Karpas-422 (cell line): Measurements from ENCODE around the gene CAMK2G. TPM values are rescaled to one million over a fixed set of nuclear protein-coding genes. Genes with fewer than 3 reads are reported as not detected.
"Not testable (repeated sequence)": the region's sequence is repeated elsewhere in the genome, so short reads cannot be mapped to it uniquely, and the experiment has no call there.

ENCODE experiments used
- DNase-seq: peaks from one replicate; pipeline ENCODE4 v3.0.0-alpha.2; 2015
- H2AFZ ChIP-seq: fragments of 200-600 bp; sonication (generic); 2 replicates; pipeline ENCODE4 v1.6.1; 2014; ENCODE audit warnings: antibody characterized with exemption, low read length, mixed read lengths
- H3K27ac ChIP-seq: fragments of 200-600 bp; sonication (generic); 2 replicates; pipeline ENCODE4 v1.5.1; 2014; ENCODE audit warnings: mild to moderate bottlenecking, low read length, moderate library complexity
- H3K27me3 ChIP-seq: fragments of 200-600 bp; sonication (generic); 2 replicates; pipeline ENCODE4 v1.6.1; 2014; ENCODE audit warnings: low read length, mixed read lengths
- H3K36me3 ChIP-seq: fragments of 200-600 bp; sonication (generic); 2 replicates; pipeline ENCODE4 v1.6.1; 2014; ENCODE audit warnings: low read length, mixed read lengths; ENCODE audit not compliant: insufficient read depth
- H3K4me1 ChIP-seq: fragments of 200-600 bp; sonication (generic); 2 replicates; pipeline ENCODE4 v1.6.1; 2014; ENCODE audit warnings: mild to moderate bottlenecking, low read length, mixed read lengths
- H3K4me2 ChIP-seq: fragments of 200-600 bp; sonication (generic); 2 replicates; pipeline ENCODE4 v1.6.1; 2014; ENCODE audit warnings: low read length, low read depth, mild to moderate bottlenecking; ENCODE audit not compliant: poor library complexity, severe bottlenecking
- H3K4me3 ChIP-seq: fragments of 200-600 bp; sonication (generic); 2 replicates; pipeline ENCODE4 v1.5.1; 2014; ENCODE audit warnings: mild to moderate bottlenecking, antibody characterized with exemption, low read length, mixed read lengths
- H3K79me2 ChIP-seq: fragments of 200-600 bp; sonication (generic); 2 replicates; pipeline ENCODE4 v1.6.1; 2014; ENCODE audit warnings: mild to moderate bottlenecking, low read length, mixed read lengths
- H3K9ac ChIP-seq: fragments of 200-600 bp; sonication (generic); 2 replicates; pipeline ENCODE4 v1.6.0; 2014; ENCODE audit warnings: low read length
- H3K9me2 ChIP-seq: fragments of 200-600 bp; sonication (generic), shearing (Covaris generic); replicated peaks from 2 replicates; pipeline ENCODE4 v1.6.0; 2014; ENCODE audit warnings: mild to moderate bottlenecking, low read length, moderate library complexity; ENCODE audit not compliant: insufficient read depth
- H3K9me3 ChIP-seq: fragments of 300-700, 200-600 bp; sonication (generic); 2 replicates; pipeline ENCODE4 v1.6.1; 2014; ENCODE audit warnings: low read length, mixed read lengths
- H4K20me1 ChIP-seq: fragments of 200-600 bp; sonication (generic); 2 replicates; pipeline ENCODE4 v1.6.1; 2014; ENCODE audit warnings: mild to moderate bottlenecking, antibody characterized with exemption, low read length, low read depth; ENCODE audit not compliant: insufficient read depth
- total RNA-seq: library from RNA; depleted of rRNA; stranded (reverse); fragments of >200 nt; shearing (Covaris generic); gene quantifications from 2 replicates; pipeline ENCODE4 v1.2.3, GENCODE V29; 2014; ENCODE audit warnings: low replicate concordance

CAMK2G gene
- total RNA-seq, 1 experiment from 2014 or later = 28.2 TPM

DNA sequence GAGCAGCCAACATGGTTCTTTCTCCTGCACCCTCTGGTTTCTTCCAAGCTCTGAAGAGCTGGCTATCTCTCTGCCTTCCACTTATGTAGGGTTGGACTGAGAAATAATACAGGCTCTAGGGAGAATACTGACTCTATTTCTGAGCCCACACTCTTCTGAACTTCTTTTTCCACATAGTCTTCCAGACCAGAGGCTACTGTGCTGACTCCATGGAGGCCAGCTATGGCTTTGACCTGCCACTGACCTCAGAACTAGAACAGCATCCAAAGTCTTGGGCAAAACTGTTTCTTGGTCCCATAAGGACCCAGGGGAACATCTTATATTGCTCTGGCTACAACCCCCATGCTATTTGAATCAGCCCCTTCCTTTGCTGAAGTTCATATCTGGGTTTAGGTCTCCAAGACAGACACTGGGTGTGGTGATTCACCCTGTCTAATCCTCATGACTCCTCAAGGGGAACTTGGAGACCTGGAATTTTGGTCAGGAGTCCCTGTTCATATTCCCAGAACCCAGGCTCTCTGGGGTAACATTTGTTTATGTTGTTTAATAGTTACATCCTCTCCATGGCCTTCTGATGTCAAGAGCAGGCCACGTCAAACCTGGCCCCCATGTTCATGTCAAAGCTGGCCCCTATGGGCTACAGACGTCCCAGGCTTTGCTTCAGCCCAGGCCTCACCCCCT is 24.5 kb upstream of the CAMK2G start:
- no peak for DNase-seq
- peaks cover 21% of the 10 kb centered on the region for H3K4me1 ChIP-seq
- H3K36me3 ChIP-seq = no peaks in the 10 kb centered on the region
- H3K79me2 ChIP-seq = no peaks in the 10 kb centered on the region
- no peaks in the 10 kb centered on the region for H4K20me1 ChIP-seq
- no peak overlapping the region for H3K9ac ChIP-seq
- no peaks in the 10 kb centered on the region for H3K9me3 ChIP-seq
- H3K4me3 ChIP-seq = no peak overlapping the region
- H2AFZ ChIP-seq = no peak overlapping the region
- H3K27ac ChIP-seq = no peak overlapping the region
- no peaks in the 10 kb centered on the region for H3K27me3 ChIP-seq
- H3K9me2 ChIP-seq = no peaks in the 10 kb centered on the region
- H3K4me2 ChIP-seq = no peak overlapping the region

DNA sequence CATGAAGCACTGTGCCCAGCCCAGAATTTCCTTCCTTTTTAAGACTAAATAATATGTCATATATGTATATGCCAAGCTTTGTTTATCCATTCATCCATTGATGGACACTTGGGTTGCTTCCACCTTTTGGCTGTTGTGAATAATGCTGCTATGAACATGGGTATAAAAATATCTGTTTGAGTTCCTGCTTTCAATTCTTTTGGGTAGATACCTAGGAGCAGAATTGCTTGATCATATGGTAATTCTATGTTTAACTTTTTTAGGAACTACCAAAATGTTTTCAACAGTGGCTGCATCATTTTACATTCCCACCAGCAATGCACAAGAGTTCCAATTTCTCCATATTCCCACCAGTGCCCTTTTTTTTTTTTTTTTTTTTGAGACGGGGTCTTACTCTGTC is 23.3 kb upstream of the CAMK2G start:
- DNase-seq = no peak
- Histone ChIP-seq H2AFZ (no peak overlapping the region), H3K9ac (no peak overlapping the region), H3K9me3 (no peaks in the 10 kb centered on the region), H3K27me3 (no peaks in the 10 kb centered on the region), H3K9me2 (no peaks in the 10 kb centered on the region), H3K79me2 (no peaks in the 10 kb centered on the region), H3K4me1 (peaks cover 20% of the 10 kb centered on the region), H3K4me3 (no peak overlapping the region), H4K20me1 (no peaks in the 10 kb centered on the region), H3K36me3 (no peaks in the 10 kb centered on the region), H3K27ac (no peak overlapping the region), H3K4me2 (no peak overlapping the region)

DNA sequence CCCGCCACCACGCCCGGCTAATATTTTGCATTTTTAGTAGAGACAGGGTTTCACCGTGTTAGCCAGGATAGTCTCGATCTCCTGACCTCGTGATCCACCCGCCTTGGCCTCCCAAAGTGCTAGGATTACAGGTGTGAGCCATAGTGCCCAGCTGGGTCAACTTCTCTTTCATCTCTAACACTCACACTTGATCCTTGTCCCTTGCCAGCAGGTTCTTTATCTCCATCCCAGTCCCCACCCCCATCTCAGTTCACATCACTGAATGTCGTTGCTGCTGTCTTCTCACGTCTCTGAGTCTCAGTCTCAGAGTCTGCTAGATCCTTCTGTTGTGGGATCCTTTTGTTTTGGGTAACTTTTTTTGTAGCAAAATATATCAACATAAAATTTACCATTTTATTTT is 21.0 kb upstream of the CAMK2G start:
- H3K4me3 ChIP-seq, H3K4me1 ChIP-seq, H3K9me2 ChIP-seq, H4K20me1 ChIP-seq, H3K27ac ChIP-seq, H3K4me2 ChIP-seq, DNase-seq, H3K9me3 ChIP-seq, H3K9ac ChIP-seq, H3K36me3 ChIP-seq, H3K27me3 ChIP-seq, H3K79me2 ChIP-seq, H2AFZ ChIP-seq: not testable (repeated sequence)

DNA sequence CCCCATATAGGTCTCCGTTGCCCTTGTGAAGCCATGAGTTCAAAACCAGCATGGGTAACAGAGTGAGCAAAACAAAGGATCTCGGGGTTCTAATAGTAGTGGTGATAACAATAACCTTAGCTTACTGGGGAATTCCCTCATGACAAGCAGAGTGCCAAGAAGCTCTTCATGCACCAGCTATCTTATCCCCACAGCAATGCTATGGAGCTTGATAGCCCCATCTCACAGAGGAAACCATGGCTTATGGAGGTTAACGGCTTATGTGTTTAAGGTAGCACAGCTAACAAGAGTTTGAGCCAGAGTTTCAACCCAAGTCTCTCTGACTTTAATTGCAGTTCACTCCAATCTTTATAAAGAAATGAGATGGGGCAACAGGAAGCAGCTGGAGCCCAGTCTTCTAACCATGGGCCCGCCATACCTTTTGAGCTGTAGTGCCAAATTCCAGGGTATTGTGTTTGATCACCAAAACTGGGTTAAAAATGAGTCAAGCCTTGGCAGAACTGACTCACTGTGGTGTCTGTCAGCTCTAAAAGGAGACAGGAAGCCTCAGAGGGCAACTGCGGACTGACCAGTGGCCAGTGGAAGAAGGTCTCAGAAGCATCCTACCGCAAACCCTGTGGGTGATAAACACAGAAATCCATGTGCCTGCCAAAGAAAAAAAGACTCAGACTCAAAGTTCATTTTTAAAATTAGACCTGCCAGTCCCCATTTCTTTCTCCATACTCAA is 20.1 kb upstream of the CAMK2G start:
- DNase-seq = no peak
- Histone ChIP-seq H3K9me2 (no peaks in the 10 kb centered on the region), H3K79me2 (no peaks in the 10 kb centered on the region), H3K36me3 (no peaks in the 10 kb centered on the region), H2AFZ (no peak overlapping the region), H3K4me2 (no peak overlapping the region), H4K20me1 (no peaks in the 10 kb centered on the region), H3K9ac (no peak overlapping the region), H3K4me3 (no peak overlapping the region), H3K27ac (no peak overlapping the region), H3K27me3 (no peaks in the 10 kb centered on the region), H3K9me3 (no peaks in the 10 kb centered on the region), H3K4me1 (peaks cover 3% of the 10 kb centered on the region)

DNA sequence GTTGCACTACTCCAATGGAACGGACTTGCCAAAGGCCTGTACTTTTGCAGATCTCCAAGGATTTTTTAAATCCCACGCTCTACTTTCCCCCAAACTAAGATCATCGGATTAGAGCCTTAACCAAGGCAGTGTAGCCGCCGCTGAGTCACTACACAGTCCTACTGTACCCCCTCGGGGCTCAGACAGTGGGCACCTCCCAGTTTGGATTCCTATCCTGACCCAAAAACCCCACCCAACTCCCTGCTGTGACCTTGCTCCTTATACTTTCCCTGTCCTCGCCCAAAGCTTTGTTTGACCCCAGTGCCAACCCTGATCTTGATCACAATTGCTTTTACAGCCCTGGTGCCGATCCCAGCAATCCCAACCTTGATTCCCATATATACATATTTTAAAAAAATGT is 19.1 kb upstream of the CAMK2G start:
- Histone ChIP-seq H3K9me3 (no peaks in the 10 kb centered on the region), H3K79me2 (no peaks in the 10 kb centered on the region), H4K20me1 (no peaks in the 10 kb centered on the region), H3K4me2 (no peak overlapping the region), H2AFZ (no peak overlapping the region), H3K4me1 (peaks cover 8% of the 10 kb centered on the region), H3K27me3 (no peaks in the 10 kb centered on the region), H3K36me3 (no peaks in the 10 kb centered on the region), H3K4me3 (no peak overlapping the region), H3K9ac (no peak overlapping the region), H3K9me2 (no peaks in the 10 kb centered on the region), H3K27ac (no peak overlapping the region)
- DNase-seq = no peak

DNA sequence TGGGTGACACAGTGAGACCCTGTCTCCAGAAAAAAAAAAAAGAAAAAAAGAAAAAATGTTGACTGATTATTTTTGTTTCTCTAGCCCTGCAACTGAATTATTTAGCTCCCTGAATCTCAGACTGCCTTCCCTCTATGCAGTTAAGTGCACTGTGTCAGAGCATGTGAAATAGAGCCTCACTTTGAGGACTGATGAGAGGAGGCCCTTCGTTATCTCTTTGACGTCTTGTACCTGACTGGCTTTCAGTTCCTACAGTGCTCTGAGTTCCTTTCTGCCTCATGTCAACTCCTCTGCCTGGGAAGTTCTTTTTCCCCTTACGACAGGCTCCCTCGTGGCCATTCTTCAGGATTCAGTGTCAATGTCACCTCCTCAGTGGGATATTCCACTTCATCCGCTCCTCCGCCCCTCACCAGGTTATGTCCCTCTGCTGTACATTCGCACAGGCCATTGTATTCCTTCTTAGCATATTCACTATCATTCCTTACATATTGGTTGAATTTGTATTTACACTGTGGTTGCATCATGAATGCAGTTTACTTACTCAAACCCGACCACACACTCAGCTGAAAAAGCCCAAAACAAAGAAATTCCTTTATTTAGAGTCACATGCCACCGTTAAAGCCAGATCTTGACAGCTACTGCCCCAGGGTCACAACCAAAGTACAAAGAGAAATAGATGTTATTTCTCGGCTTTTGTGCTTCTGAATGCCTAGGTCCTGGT is 18.1 kb upstream of the CAMK2G start:
- H3K9ac ChIP-seq = no peak overlapping the region
- no peak for DNase-seq
- no peaks in the 10 kb centered on the region for H3K36me3 ChIP-seq
- H3K27me3 ChIP-seq = no peaks in the 10 kb centered on the region
- H3K4me1 ChIP-seq = peaks cover 8% of the 10 kb centered on the region
- no peak overlapping the region for H3K27ac ChIP-seq
- no peaks in the 10 kb centered on the region for H4K20me1 ChIP-seq
- no peaks in the 10 kb centered on the region for H3K79me2 ChIP-seq
- no peak overlapping the region for H2AFZ ChIP-seq
- H3K9me2 ChIP-seq = no peaks in the 10 kb centered on the region
- no peak overlapping the region for H3K4me3 ChIP-seq
- no peak overlapping the region for H3K4me2 ChIP-seq
- no peaks in the 10 kb centered on the region for H3K9me3 ChIP-seq

DNA sequence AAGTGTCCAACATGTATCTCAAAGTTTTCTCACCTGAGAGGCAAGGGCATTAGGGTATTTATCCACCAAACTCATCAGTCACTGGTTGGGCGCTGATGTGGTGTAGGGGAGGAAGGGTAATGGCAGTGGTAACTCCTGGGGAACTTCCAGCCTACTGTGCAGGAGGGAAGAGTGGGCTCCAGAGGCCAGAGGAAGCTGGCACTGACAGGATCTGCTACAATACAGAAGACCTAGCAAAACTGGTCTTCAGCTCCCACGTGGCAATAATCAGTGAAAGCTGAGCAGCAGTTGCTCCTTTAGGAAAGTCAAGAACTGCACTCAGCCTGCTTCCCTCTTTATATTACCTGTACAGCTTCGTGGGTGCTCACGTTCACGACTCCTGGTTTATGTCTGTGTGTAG is 17.2 kb upstream of the CAMK2G start:
- Histone ChIP-seq H3K9ac (no peak overlapping the region), H2AFZ (no peak overlapping the region), H3K27ac (no peak overlapping the region), H3K9me3 (no peaks in the 10 kb centered on the region), H3K4me3 (no peak overlapping the region), H3K79me2 (no peaks in the 10 kb centered on the region), H3K4me1 (peaks cover 8% of the 10 kb centered on the region), H4K20me1 (no peaks in the 10 kb centered on the region), H3K9me2 (no peaks in the 10 kb centered on the region), H3K27me3 (no peaks in the 10 kb centered on the region), H3K4me2 (no peak overlapping the region), H3K36me3 (no peaks in the 10 kb centered on the region)
- DNase-seq = no peak

DNA sequence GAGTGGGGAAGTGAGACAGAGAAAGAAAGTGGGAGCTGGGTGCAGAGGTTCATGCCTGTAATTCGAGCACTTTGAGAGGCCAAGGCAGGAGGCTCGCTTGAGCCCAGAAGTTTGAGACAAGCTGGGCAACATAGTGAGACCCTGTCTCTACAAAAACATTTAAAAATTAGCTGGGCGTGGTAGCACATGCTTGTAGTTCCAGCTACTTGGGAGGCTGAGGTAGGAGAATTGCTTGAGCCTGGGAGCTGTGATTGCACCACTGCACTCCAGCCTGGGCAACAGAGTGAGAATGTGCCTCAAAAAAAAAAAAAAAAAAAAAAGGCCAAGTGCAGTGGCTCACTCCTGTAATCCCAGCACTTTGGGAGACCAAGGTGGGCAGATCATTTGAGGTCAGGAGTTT is 16.5 kb upstream of the CAMK2G start:
- H3K27me3 ChIP-seq, H3K79me2 ChIP-seq, H3K9ac ChIP-seq, H3K27ac ChIP-seq, H3K9me2 ChIP-seq, H3K4me1 ChIP-seq, H3K36me3 ChIP-seq, H2AFZ ChIP-seq, H3K9me3 ChIP-seq, H3K4me3 ChIP-seq, H3K4me2 ChIP-seq, H4K20me1 ChIP-seq, DNase-seq: not testable (repeated sequence)
